ENCODE results near the gene GMPR2.
"Not testable (repeated sequence)": the region's sequence is repeated elsewhere in the genome, so short reads cannot be mapped to it uniquely, and the experiment has no call there.

Gene GMPR2

GRCh38 chr14:24196071-24197055, 36.4 kb upstream of the GMPR2 start:
- no peaks in the 10 kb centered on the region for H3K27me3 ChIP-seq (ENCODE audit: insufficient read depth, low read length)
- no peaks in the 10 kb centered on the region for H4K20me1 ChIP-seq (ENCODE audit: insufficient read depth, low read length)
- H3K4me3 ChIP-seq (ENCODE audit: low read depth, low read length, poor library complexity, severe bottlenecking): peak overlapping the region; percentile 89
- H3K9me3 ChIP-seq (ENCODE audit: low read length): peaks cover 4% of the 10 kb centered on the region; the same call in 1 of the 2 replicates
- peak overlapping the region; percentile 97 for H3K4me2 ChIP-seq (ENCODE audit: low read length)
- H2AFZ ChIP-seq (ENCODE audit: low read length): no peak overlapping the region
- no peaks in the 10 kb centered on the region for H3F3A ChIP-seq (ENCODE audit: insufficient read depth, low read length)
- peaks cover 29% of the 10 kb centered on the region for H3K4me1 ChIP-seq (ENCODE audit: insufficient read depth, low read length, severe bottlenecking)
- H3K36me3 ChIP-seq (ENCODE audit: insufficient read depth, low read length): peaks cover 39% of the 10 kb centered on the region
- H3K27ac ChIP-seq (ENCODE audit: low read depth, low read length, poor library complexity, severe bottlenecking): peak overlapping the region; percentile 92
- no peaks in the 10 kb centered on the region for H3K79me2 ChIP-seq (ENCODE audit: insufficient read depth, low read length)
- H3K9ac ChIP-seq (ENCODE audit: low read length): peak overlapping the region; percentile 96
- H3K9me2 ChIP-seq (ENCODE audit: low read depth, low read length): no peaks in the 10 kb centered on the region
- TF ChIP-seq CTCF (IDR thresholded peaks at IDR 0.05; ENCODE audit: low read length): no peak
- TF ChIP-seq EZH2 (IDR thresholded peaks at IDR 0.05; ENCODE audit: borderline replicate concordance, low read length): no peak

GRCh38 chr14:24197056-24197450, 35.7 kb upstream of the GMPR2 start:
- H3K4me1 ChIP-seq (ENCODE audit: insufficient read depth, low read length, severe bottlenecking): peaks cover 29% of the 10 kb centered on the region
- peak overlapping the region; percentile 96 for H3K9ac ChIP-seq (ENCODE audit: low read length)
- H3K4me2 ChIP-seq (ENCODE audit: low read length): peak overlapping the region; percentile 97
- TF ChIP-seq CTCF (IDR thresholded peaks at IDR 0.05; ENCODE audit: low read length) (no peak), EZH2 (IDR thresholded peaks at IDR 0.05; ENCODE audit: borderline replicate concordance, low read length) (no peak)
- H3K27me3 ChIP-seq (ENCODE audit: insufficient read depth, low read length): no peaks in the 10 kb centered on the region
- peak overlapping the region; percentile 89 for H3K4me3 ChIP-seq (ENCODE audit: low read depth, low read length, poor library complexity, severe bottlenecking)
- H3K79me2 ChIP-seq (ENCODE audit: insufficient read depth, low read length): no peaks in the 10 kb centered on the region
- H3F3A ChIP-seq (ENCODE audit: insufficient read depth, low read length): no peaks in the 10 kb centered on the region
- H2AFZ ChIP-seq (ENCODE audit: low read length): no peak overlapping the region
- no peaks in the 10 kb centered on the region for H3K9me2 ChIP-seq (ENCODE audit: low read depth, low read length)
- H4K20me1 ChIP-seq (ENCODE audit: insufficient read depth, low read length): no peaks in the 10 kb centered on the region
- H3K36me3 ChIP-seq (ENCODE audit: insufficient read depth, low read length): peaks cover 41% of the 10 kb centered on the region
- H3K9me3 ChIP-seq (ENCODE audit: low read length): peaks cover 5% of the 10 kb centered on the region; the same call in 1 of the 2 replicates
- peak overlapping the region; percentile 92 for H3K27ac ChIP-seq (ENCODE audit: low read depth, low read length, poor library complexity, severe bottlenecking)

- Histone ChIP-seq H3K9ac (ENCODE audit: low read length) (no peak overlapping the region), H3K27ac (ENCODE audit: low read depth, low read length, poor library complexity, severe bottlenecking) (no peak overlapping the region), H3K27me3 (ENCODE audit: insufficient read depth, low read length) (no peaks in the 10 kb centered on the region), H3K36me3 (ENCODE audit: insufficient read depth, low read length) (peaks cover 40% of the 10 kb centered on the region), H3K9me3 (ENCODE audit: low read length) (peaks cover 5% of the 10 kb centered on the region; the same call in 1 of the 2 replicates), H3K4me2 (ENCODE audit: low read length) (no peak overlapping the region), H3K9me2 (ENCODE audit: low read depth, low read length) (no peaks in the 10 kb centered on the region), H3F3A (ENCODE audit: insufficient read depth, low read length) (no peaks in the 10 kb centered on the region), H4K20me1 (ENCODE audit: insufficient read depth, low read length) (no peaks in the 10 kb centered on the region), H2AFZ (ENCODE audit: low read length) (no peak overlapping the region), H3K4me1 (ENCODE audit: insufficient read depth, low read length, severe bottlenecking) (peaks cover 29% of the 10 kb centered on the region), H3K4me3 (ENCODE audit: low read depth, low read length, poor library complexity, severe bottlenecking) (no peak overlapping the region), H3K79me2 (ENCODE audit: insufficient read depth, low read length) (no peaks in the 10 kb centered on the region)
- TF ChIP-seq EZH2 (IDR thresholded peaks at IDR 0.05; ENCODE audit: borderline replicate concordance, low read length) (no peak), CTCF (IDR thresholded peaks at IDR 0.05; ENCODE audit: low read length) (no peak)
These were observed 33.8 kb upstream of the GMPR2 start for GRCh38 chr14:24198814-24199524.

DNA sequence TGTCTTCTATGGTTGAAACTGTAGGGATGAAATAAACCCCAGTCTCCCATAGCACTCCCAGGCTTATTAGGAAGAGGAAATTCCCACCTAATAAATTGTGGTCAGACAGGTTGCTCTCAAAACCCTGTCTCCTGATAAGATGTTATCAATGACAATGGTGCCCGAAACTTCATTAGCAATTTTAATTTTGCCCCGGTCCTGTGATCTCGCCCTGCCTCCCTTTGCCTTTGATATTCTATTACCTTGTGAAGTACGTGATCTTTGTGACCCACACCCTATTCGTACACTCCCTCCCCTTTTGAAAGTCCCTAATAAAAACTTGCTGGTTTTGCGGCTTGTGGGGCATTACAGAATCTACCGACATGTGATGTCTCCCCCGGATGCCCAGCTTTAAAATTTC, 30.2 kb upstream of the GMPR2 start:
- H2AFZ ChIP-seq (ENCODE audit: low read length); H3K9me3 ChIP-seq (ENCODE audit: low read length); H3F3A ChIP-seq (ENCODE audit: insufficient read depth, low read length); H4K20me1 ChIP-seq (ENCODE audit: insufficient read depth, low read length); H3K27ac ChIP-seq (ENCODE audit: low read depth, low read length, poor library complexity, severe bottlenecking); H3K9ac ChIP-seq (ENCODE audit: low read length); H3K9me2 ChIP-seq (ENCODE audit: low read depth, low read length); H3K4me3 ChIP-seq (ENCODE audit: low read depth, low read length, poor library complexity, severe bottlenecking); H3K79me2 ChIP-seq (ENCODE audit: insufficient read depth, low read length); H3K4me2 ChIP-seq (ENCODE audit: low read length); H3K27me3 ChIP-seq (ENCODE audit: insufficient read depth, low read length); H3K4me1 ChIP-seq (ENCODE audit: insufficient read depth, low read length, severe bottlenecking): not testable (repeated sequence)
- H3K36me3 ChIP-seq (ENCODE audit: insufficient read depth, low read length): peaks cover 69% of the 10 kb centered on the region

All from OCI-LY1 (cell line).